Neural cell (in vitro differentiated cells): ENCODE data around the gene NISCH. TPM values are rescaled to one million over a fixed set of nuclear protein-coding genes. Genes with fewer than 3 reads are reported as not detected.

ENCODE experiments used
- H2AFZ ChIP-seq: fragments of 200-600, 300-800 bp; sonication (generic), shearing (Covaris generic); 2 replicates; pipeline ENCODE4 v1.6.0; 2014; ENCODE audit warnings: low read depth, mild to moderate bottlenecking, antibody characterized with exemption, low read length, moderate library complexity
- H3F3A ChIP-seq: fragments of 200-600 bp; shearing (Covaris generic); 2 replicates; pipeline ENCODE4 v1.6.1; 2016; ENCODE audit warnings: mild to moderate bottlenecking, moderate library complexity, mixed read lengths, antibody characterized with exemption, low read length; ENCODE audit not compliant: insufficient read depth, poor library complexity, severe bottlenecking
- H3K27ac ChIP-seq: fragments of 200-600, 300-800 bp; sonication (generic), shearing (Covaris generic); 2 replicates; pipeline ENCODE4 v1.5.1; 2014; ENCODE audit warnings: mild to moderate bottlenecking, low read length, moderate library complexity
- H3K27me3 ChIP-seq: fragments of 300-800, 200-600 bp; sonication (generic), shearing (Covaris generic); 2 replicates; pipeline ENCODE4 v1.6.0; 2014; ENCODE audit warnings: mild to moderate bottlenecking, low read depth, low read length, moderate library complexity; ENCODE audit not compliant: insufficient read depth
- H3K36me3 ChIP-seq: fragments of 300-800, 200-600 bp; sonication (generic), shearing (Covaris generic); 2 replicates; pipeline ENCODE4 v1.5.1; 2014; ENCODE audit warnings: mild to moderate bottlenecking, antibody characterized with exemption, low read length, moderate library complexity; ENCODE audit not compliant: insufficient read depth
- H3K4me2 ChIP-seq: fragments of 300-800, 200-600 bp; sonication (generic), shearing (Covaris generic); 2 replicates; pipeline ENCODE4 v1.6.0; 2014; ENCODE audit warnings: mild to moderate bottlenecking, low read length
- H3K4me3 ChIP-seq: fragments of 300-800, 200-600 bp; sonication (generic), shearing (Covaris generic); 2 replicates; pipeline ENCODE4 v1.5.1; 2014; ENCODE audit warnings: mild to moderate bottlenecking, low read length, moderate library complexity
- H3K79me2 ChIP-seq: fragments of 200-600 bp; shearing (Covaris generic); replicated peaks from 2 replicates; pipeline ENCODE4 v1.6.0; 2014; ENCODE audit warnings: mild to moderate bottlenecking, low read length, moderate library complexity; ENCODE audit not compliant: insufficient read depth
- H3K9ac ChIP-seq: fragments of 300-800, 200-600 bp; sonication (generic), shearing (Covaris generic); 2 replicates; pipeline ENCODE4 v1.6.1; 2016; ENCODE audit warnings: mild to moderate bottlenecking, low read length, mixed read lengths
- H3K9me2 ChIP-seq: fragments of 200-600 bp; shearing (Covaris generic); 2 replicates; pipeline ENCODE4 v1.6.1; 2016; ENCODE audit warnings: mild to moderate bottlenecking, low read length, mixed read lengths; ENCODE audit not compliant: insufficient read depth
- H3K9me3 ChIP-seq: fragments of 200-600, 300-800 bp; sonication (generic), shearing (Covaris generic); 2 replicates; pipeline ENCODE4 v1.6.1; 2016; ENCODE audit warnings: mild to moderate bottlenecking, mixed run types, low read length, moderate library complexity, mixed read lengths
- H4K20me1 ChIP-seq: fragments of 200-600 bp; shearing (Covaris generic); 2 replicates; pipeline ENCODE4 v1.6.1; 2016; ENCODE audit warnings: mild to moderate bottlenecking, mixed run types; ENCODE audit not compliant: insufficient read depth
- EP300 ChIP-seq: fragments of 450-650 bp; conservative IDR thresholded peaks from 2 replicates; pipeline ENCODE4 v1.6.1; 2014; ENCODE audit warnings: antibody characterized with exemption, mild to moderate bottlenecking, moderate library complexity; ENCODE audit not compliant: poor library complexity, severe bottlenecking
- EZH2 ChIP-seq: fragments of 200-600, 300-800 bp; shearing (Covaris generic), sonication (generic); IDR thresholded peaks from 2 replicates; pipeline ENCODE4 v1.6.1; 2014; ENCODE audit warnings: antibody characterized with exemption, low read length, borderline replicate concordance, mild to moderate bottlenecking; ENCODE audit not compliant: insufficient read depth, poor library complexity, severe bottlenecking
- MXI1 ChIP-seq: fragments of 450-650 bp; conservative IDR thresholded peaks from 2 replicates; pipeline ENCODE4 v1.6.1; 2014; ENCODE audit warnings: antibody characterized with exemption, mild to moderate bottlenecking; ENCODE audit not compliant: poor library complexity, severe bottlenecking
- POLR2AphosphoS5 ChIP-seq: IDR thresholded peaks from 2 replicates; pipeline ENCODE4 v1.6.1; 2012
- RAD21 ChIP-seq: fragments of 450-650 bp; conservative IDR thresholded peaks from 2 replicates; pipeline ENCODE4 v1.6.1; 2014; ENCODE audit warnings: antibody characterized with exemption, mild to moderate bottlenecking, moderate library complexity
- SMC3 ChIP-seq: fragments of 450-650 bp; conservative IDR thresholded peaks from 2 replicates; pipeline ENCODE4 v1.6.1; 2014; ENCODE audit warnings: antibody characterized with exemption, mild to moderate bottlenecking, moderate library complexity; ENCODE audit not compliant: poor library complexity
- TAF1 ChIP-seq: IDR thresholded peaks from 2 replicates; pipeline ENCODE4 v1.6.1; 2012; ENCODE audit warnings: low read depth
- polyA plus RNA-seq: library from polyadenylated mRNA; depleted of rRNA; stranded (reverse); fragments of >200 nt; gene quantifications from 2 replicates; pipeline ENCODE4 v1.2.3, GENCODE V29; 2014
- TF ChIP-seq, protein P1 (sequence below): fragments of 450-650 bp; IDR thresholded peaks from 2 replicates; pipeline ENCODE4 v1.5.1; 2014; ENCODE audit warnings: antibody characterized with exemption, mild to moderate bottlenecking, moderate library complexity; ENCODE audit not compliant: poor library complexity, severe bottlenecking
- TF ChIP-seq, protein P2 (sequence below): IDR thresholded peaks from 2 replicates; pipeline ENCODE4 v1.6.1; 2012; ENCODE audit warnings: borderline replicate concordance

Gene NISCH
- polyA plus RNA-seq, 1 donor from 2014 or later = 88.9 TPM

- TF ChIP-seq TAF1 = no peak
- no peak for TF ChIP-seq MXI1
- no peak for TF ChIP-seq SMC3
- TF ChIP-seq, protein P1, sequence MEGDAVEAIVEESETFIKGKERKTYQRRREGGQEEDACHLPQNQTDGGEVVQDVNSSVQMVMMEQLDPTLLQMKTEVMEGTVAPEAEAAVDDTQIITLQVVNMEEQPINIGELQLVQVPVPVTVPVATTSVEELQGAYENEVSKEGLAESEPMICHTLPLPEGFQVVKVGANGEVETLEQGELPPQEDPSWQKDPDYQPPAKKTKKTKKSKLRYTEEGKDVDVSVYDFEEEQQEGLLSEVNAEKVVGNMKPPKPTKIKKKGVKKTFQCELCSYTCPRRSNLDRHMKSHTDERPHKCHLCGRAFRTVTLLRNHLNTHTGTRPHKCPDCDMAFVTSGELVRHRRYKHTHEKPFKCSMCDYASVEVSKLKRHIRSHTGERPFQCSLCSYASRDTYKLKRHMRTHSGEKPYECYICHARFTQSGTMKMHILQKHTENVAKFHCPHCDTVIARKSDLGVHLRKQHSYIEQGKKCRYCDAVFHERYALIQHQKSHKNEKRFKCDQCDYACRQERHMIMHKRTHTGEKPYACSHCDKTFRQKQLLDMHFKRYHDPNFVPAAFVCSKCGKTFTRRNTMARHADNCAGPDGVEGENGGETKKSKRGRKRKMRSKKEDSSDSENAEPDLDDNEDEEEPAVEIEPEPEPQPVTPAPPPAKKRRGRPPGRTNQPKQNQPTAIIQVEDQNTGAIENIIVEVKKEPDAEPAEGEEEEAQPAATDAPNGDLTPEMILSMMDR = no peak
- TF ChIP-seq POLR2AphosphoS5 = no peak
- TF ChIP-seq EP300 = no peak
- TF ChIP-seq EZH2 = no peak
- no peak for TF ChIP-seq RAD21
- TF ChIP-seq, protein P2, sequence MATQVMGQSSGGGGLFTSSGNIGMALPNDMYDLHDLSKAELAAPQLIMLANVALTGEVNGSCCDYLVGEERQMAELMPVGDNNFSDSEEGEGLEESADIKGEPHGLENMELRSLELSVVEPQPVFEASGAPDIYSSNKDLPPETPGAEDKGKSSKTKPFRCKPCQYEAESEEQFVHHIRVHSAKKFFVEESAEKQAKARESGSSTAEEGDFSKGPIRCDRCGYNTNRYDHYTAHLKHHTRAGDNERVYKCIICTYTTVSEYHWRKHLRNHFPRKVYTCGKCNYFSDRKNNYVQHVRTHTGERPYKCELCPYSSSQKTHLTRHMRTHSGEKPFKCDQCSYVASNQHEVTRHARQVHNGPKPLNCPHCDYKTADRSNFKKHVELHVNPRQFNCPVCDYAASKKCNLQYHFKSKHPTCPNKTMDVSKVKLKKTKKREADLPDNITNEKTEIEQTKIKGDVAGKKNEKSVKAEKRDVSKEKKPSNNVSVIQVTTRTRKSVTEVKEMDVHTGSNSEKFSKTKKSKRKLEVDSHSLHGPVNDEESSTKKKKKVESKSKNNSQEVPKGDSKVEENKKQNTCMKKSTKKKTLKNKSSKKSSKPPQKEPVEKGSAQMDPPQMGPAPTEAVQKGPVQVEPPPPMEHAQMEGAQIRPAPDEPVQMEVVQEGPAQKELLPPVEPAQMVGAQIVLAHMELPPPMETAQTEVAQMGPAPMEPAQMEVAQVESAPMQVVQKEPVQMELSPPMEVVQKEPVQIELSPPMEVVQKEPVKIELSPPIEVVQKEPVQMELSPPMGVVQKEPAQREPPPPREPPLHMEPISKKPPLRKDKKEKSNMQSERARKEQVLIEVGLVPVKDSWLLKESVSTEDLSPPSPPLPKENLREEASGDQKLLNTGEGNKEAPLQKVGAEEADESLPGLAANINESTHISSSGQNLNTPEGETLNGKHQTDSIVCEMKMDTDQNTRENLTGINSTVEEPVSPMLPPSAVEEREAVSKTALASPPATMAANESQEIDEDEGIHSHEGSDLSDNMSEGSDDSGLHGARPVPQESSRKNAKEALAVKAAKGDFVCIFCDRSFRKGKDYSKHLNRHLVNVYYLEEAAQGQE = no peak
- Histone ChIP-seq H2AFZ (no peak overlapping the region), H3K27ac (no peak overlapping the region), H3K36me3 (no peaks in the 10 kb centered on the region), H3F3A (no peaks in the 10 kb centered on the region), H3K4me2 (no peak overlapping the region), H4K20me1 (no peaks in the 10 kb centered on the region), H3K27me3 (no peaks in the 10 kb centered on the region), H3K79me2 (no peaks in the 10 kb centered on the region), H3K9ac (no peak overlapping the region), H3K9me2 (no peaks in the 10 kb centered on the region), H3K4me3 (no peak overlapping the region), H3K9me3 (no peaks in the 10 kb centered on the region)
These were observed 35.6 kb downstream of the NISCH start for GRCh38 chr3:52490939-52491526.

- Histone ChIP-seq H3K27ac (no peak overlapping the region), H3K9ac (no peak overlapping the region)
These were observed 36.7 kb downstream of the NISCH start for GRCh38 chr3:52492059-52492458.

More at GRCh38 chr3:52492059-52492458, 36.7 kb downstream of the NISCH start:
- H3K9me2 ChIP-seq = no peaks in the 10 kb centered on the region
- no peaks in the 10 kb centered on the region for H4K20me1 ChIP-seq
- H3K27me3 ChIP-seq = no peaks in the 10 kb centered on the region
- H3K79me2 ChIP-seq = no peaks in the 10 kb centered on the region
- H3K4me3 ChIP-seq = no peak overlapping the region
- H2AFZ ChIP-seq = no peak overlapping the region
- no peaks in the 10 kb centered on the region for H3K9me3 ChIP-seq
- H3K36me3 ChIP-seq = no peaks in the 10 kb centered on the region
- no peak overlapping the region for H3K4me2 ChIP-seq
- no peaks in the 10 kb centered on the region for H3F3A ChIP-seq
- no peak for TF ChIP-seq EP300
